Mucosa of rectum (tissue), 2 donors: ENCODE measurements around the gene NAT8.
"Not testable (repeated sequence)": the region's sequence is repeated elsewhere in the genome, so short reads cannot be mapped to it uniquely, and the experiment has no call there.

Experiments used
- H3K27ac ChIP-seq, 2 donors: one replicate each; pipeline ENCODE4 v1.7.0; 2013; ENCODE audit warnings: inconsistent platforms in 2 of 2, low read depth in 2 of 2, low read length in 2 of 2
- H3K27me3 ChIP-seq, 2 donors: one replicate each; pipeline ENCODE4 v1.7.0; 2013; ENCODE audit warnings: low read length in 2 of 2; ENCODE audit not compliant: control insufficient read depth in 2 of 2, insufficient read depth in 2 of 2
- H3K36me3 ChIP-seq, 2 donors: one replicate each; pipeline ENCODE4 v1.7.0; 2013; ENCODE audit warnings: low read length in 2 of 2; ENCODE audit not compliant: control insufficient read depth in 2 of 2, insufficient read depth in 2 of 2
- H3K4me1 ChIP-seq, 2 donors: one replicate each; pipeline ENCODE4 v1.7.0; 2013; ENCODE audit warnings: low read length in 2 of 2, mild to moderate bottlenecking in 1 of 2; ENCODE audit not compliant: control insufficient read depth in 2 of 2, insufficient read depth in 2 of 2
- H3K4me3 ChIP-seq, 2 donors: one replicate each; pipeline ENCODE4 v1.7.0; 2013; ENCODE audit warnings: low read length in 2 of 2
- H3K9ac ChIP-seq, 2 donors: one replicate each; pipeline ENCODE4 v1.7.0; 2013; ENCODE audit warnings: low read length in 2 of 2, low read depth in 1 of 2, mild to moderate bottlenecking in 1 of 2
- H3K9me3 ChIP-seq, 2 donors: one replicate each; pipeline ENCODE4 v1.7.0; 2013; ENCODE audit warnings: low read length in 2 of 2; ENCODE audit not compliant: control insufficient read depth in 2 of 2
- donor health status: healthy.
- donor health status: Normal muscosa, but diverticular disease.

Gene NAT8

DNA sequence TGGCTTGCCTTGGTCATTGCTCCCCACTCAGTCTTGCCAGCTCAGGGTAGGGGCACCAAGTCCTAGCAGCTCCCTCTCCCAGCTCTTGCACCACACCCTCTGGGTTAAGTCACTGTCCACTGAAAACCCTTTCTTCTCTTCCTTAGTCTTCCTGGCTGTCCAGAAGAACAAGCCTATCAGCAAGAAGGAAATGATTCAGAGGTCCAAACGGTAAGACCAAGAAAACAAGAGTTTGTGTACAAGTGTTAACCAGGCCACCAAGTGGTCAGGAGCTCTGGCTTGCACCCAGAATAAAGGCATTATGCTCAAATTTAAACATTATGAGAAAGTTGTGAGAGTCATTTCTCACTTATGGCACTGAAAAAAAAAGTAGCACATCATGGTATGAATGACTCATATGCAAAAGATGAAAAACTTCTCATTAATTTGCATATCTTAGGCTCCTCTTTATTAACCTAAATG lies 32.5 kb upstream of the NAT8 start:
- not testable (repeated sequence) for H3K4me3 ChIP-seq, H3K9me3 ChIP-seq

GRCh38 chr2:73669976-73670375 lies 27.8 kb upstream of the NAT8 start:
- H3K9me3 ChIP-seq, H3K27me3 ChIP-seq, H3K4me3 ChIP-seq, H3K36me3 ChIP-seq, H3K9ac ChIP-seq, H3K27ac ChIP-seq, H3K4me1 ChIP-seq: not testable (repeated sequence)

More for the DNA sequence above, 32.5 kb upstream of the NAT8 start:
- H3K9ac ChIP-seq, H3K36me3 ChIP-seq, H3K27ac ChIP-seq, H3K4me1 ChIP-seq, H3K27me3 ChIP-seq: not testable (repeated sequence)

DNA sequence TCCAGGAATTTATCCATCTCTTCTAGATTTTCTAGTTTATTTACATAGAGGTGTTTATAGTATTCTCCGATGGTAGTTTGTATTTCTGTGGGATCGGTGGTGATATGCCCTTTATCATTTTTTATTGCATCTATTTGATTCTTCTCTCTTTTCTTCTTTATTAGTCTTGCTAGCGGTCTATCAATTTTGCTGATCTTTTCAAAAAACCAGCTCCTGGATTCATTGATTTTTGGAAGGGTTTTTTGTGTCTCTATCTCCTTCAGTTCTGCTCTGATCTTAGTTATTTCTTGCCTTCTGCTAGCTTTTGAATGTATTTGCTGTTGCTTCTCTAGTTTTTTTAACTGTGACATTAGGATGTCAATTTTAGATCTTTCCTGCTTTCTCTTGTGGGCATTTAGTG lies 25.0 kb upstream of the NAT8 start:
- H3K4me3 ChIP-seq, H3K9ac ChIP-seq, H3K27me3 ChIP-seq, H3K4me1 ChIP-seq, H3K9me3 ChIP-seq, H3K27ac ChIP-seq, H3K36me3 ChIP-seq: not testable (repeated sequence)

DNA sequence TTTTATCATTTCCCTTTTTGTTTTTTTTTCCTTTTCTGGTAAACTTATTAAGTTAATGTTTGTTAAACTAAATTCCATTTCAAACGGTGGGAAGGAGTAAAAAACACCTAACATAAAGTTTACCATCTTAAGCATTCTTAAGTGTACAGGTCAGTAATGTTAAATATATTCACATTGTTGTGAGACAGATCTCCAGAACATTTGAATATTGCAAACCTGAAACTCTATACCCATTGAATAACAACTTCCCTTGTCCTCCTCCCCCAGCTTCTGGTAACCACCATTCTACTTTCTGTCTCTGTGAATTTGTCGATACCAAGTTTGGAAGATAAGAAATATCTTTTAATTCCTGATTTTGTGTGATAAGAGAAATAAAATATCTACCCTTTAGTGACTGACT lies 12.0 kb upstream of the NAT8 start:
- H3K9ac ChIP-seq: no peak overlapping the region
- no peak overlapping the region for H3K4me3 ChIP-seq
- H3K4me1 ChIP-seq: no peaks in the 10 kb centered on the region
- no peaks in the 10 kb centered on the region for H3K9me3 ChIP-seq
- H3K27me3 ChIP-seq: no peaks in the 10 kb centered on the region
- H3K27ac ChIP-seq: no peak overlapping the region
- H3K36me3 ChIP-seq: no peaks in the 10 kb centered on the region

DNA sequence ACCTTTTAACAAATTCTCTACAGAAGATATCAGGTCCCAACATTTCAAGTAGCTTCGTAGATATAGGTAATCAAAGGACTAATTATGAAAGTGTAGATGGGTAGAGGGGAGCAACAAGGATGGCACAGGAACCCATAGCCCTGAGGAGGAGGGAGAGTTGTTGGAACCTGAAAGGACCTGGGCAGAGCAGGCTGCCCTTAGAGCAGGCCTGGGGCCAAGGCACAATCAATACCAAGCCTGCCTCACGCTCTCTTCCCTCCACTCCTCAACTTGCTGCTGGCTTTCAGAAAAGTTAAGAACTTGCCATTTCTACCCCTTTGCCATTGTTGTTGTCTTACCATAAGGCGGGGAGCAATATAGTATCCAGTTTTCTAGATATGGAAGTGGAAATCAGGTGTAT lies 10.1 kb upstream of the NAT8 start:
- Histone ChIP-seq H3K9me3 (no peaks in the 10 kb centered on the region), H3K27me3 (no peaks in the 10 kb centered on the region), H3K36me3 (no peaks in the 10 kb centered on the region), H3K9ac (no peak overlapping the region), H3K4me3 (no peak overlapping the region), H3K27ac (no peak overlapping the region), H3K4me1 (no peaks in the 10 kb centered on the region)

GRCh38 chr2:73651591-73652230 lies 9.5 kb upstream of the NAT8 start:
- no peaks in the 10 kb centered on the region for H3K36me3 ChIP-seq
- H3K9me3 ChIP-seq: no peaks in the 10 kb centered on the region
- H3K4me3 ChIP-seq: no peak overlapping the region
- H3K27me3 ChIP-seq: no peaks in the 10 kb centered on the region
- no peak overlapping the region for H3K9ac ChIP-seq
- H3K27ac ChIP-seq: no peak overlapping the region
- H3K4me1 ChIP-seq: no peaks in the 10 kb centered on the region

DNA sequence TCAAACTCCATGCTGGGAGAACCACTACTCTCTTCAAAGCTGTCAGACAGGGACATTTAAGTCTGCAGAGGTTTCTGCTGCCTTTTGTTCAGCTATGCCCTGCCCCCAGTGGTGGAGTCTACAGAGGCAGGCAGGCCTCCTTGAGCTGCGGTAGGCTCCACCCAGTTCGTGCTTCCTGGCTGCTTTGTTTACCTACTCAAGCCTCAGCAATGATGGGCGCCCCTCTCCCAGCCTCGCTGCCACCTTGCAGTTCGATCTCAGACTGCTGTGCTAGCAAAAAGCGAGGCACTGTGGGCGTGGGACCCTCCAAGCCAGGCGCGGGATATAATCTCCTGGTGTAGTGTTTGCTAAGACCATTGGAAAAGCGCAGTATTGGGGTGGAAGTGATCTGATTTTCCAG lies 5.5 kb upstream of the NAT8 start:
- not testable (repeated sequence) for H3K27ac ChIP-seq, H3K4me1 ChIP-seq, H3K9me3 ChIP-seq, H3K9ac ChIP-seq, H3K36me3 ChIP-seq, H3K4me3 ChIP-seq, H3K27me3 ChIP-seq

DNA sequence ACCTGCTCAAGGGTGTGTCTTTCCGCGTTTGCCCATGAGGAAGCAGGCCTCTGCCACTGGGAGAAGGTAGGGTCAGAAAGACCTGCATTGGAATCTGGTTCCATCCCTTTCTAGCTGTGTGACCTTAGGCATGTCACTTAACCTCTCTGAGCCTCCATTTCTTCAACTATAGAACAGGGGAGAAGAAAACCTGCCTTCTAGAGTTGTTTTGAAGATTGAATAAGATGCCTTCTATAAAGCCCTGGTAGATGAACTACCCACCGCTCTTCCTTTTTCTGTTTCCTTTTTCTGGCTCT lies 507 bp downstream of the NAT8 start:
- Histone ChIP-seq H3K27me3 (no peaks in the 10 kb centered on the region), H3K9me3 (no peaks in the 10 kb centered on the region), H3K27ac (no peak overlapping the region), H3K9ac (no peak overlapping the region), H3K4me1 (peaks cover 15 to 24% of the 10 kb centered on the region in 2 donors), H3K36me3 (no peaks in the 10 kb centered on the region), H3K4me3 (no peak overlapping the region)

- H3K27ac ChIP-seq: peak overlapping the region in 1 of 2 donors; percentile 52
- no peaks in the 10 kb centered on the region for H3K36me3 ChIP-seq
- no peak overlapping the region for H3K9ac ChIP-seq
- H3K9me3 ChIP-seq: no peaks in the 10 kb centered on the region
- H3K4me3 ChIP-seq: no peak overlapping the region
- H3K4me1 ChIP-seq: peaks cover 15 to 24% of the 10 kb centered on the region in 2 donors
- H3K27me3 ChIP-seq: no peaks in the 10 kb centered on the region
These were observed 1.1 kb downstream of the NAT8 start for GRCh38 chr2:73640946-73641766.

- H3K27me3 ChIP-seq: no peaks in the 10 kb centered on the region
- no peak overlapping the region for H3K27ac ChIP-seq
- H3K9ac ChIP-seq: no peak overlapping the region
- peaks cover 15 to 24% of the 10 kb centered on the region in 2 donors for H3K4me1 ChIP-seq
- no peaks in the 10 kb centered on the region for H3K36me3 ChIP-seq
- H3K4me3 ChIP-seq: no peak overlapping the region
- H3K9me3 ChIP-seq: no peaks in the 10 kb centered on the region
These were observed 1.7 kb downstream of the NAT8 start for GRCh38 chr2:73640511-73640911.
